B cell (primary cell): Measurements from ENCODE around the gene SENP8.

ENCODE experiments used
- EZH2 ChIP-seq: IDR thresholded peaks from 2 replicates; pipeline ENCODE4 v1.6.1; 2012; ENCODE audit warnings: borderline replicate concordance, low read depth, mild to moderate bottlenecking, moderate library complexity, low read length; ENCODE audit not compliant: insufficient read depth, poor library complexity, severe bottlenecking
- TF ChIP-seq, protein P1 (sequence below): fragments of 200-600 bp; IDR thresholded peaks from one replicate; pipeline ENCODE4 v1.8.0; 2022; ENCODE audit warnings: antibody characterized with exemption, mild to moderate bottlenecking

DNA sequence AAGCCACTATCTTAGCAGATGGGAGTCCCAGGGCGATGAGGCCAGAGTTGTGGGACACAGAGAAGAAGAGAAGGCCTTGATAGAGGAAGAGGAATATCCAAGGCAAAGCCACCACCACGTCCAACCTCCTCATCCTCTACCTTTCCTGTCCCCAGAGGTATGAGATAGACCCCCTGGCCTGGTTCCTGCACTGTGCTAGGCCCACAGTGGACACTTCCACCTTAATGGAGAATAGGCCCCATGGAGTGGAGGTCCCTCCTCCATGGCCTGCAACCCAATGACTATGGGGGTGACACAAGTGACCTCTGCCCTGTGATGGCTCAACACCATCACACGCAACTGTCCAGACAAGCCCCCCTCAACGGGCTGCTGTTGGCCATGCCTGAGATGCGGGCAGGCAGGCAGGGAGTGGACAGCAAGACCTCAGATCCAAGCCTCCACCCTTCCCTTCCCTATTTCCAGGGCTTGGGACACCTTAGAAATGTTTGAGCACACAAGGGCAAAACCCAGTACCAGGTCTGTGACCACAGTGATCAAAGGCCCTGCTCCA lies 42.6 kb downstream of the SENP8 start:
- TF ChIP-seq EZH2, result no peak
- TF ChIP-seq, protein P1, sequence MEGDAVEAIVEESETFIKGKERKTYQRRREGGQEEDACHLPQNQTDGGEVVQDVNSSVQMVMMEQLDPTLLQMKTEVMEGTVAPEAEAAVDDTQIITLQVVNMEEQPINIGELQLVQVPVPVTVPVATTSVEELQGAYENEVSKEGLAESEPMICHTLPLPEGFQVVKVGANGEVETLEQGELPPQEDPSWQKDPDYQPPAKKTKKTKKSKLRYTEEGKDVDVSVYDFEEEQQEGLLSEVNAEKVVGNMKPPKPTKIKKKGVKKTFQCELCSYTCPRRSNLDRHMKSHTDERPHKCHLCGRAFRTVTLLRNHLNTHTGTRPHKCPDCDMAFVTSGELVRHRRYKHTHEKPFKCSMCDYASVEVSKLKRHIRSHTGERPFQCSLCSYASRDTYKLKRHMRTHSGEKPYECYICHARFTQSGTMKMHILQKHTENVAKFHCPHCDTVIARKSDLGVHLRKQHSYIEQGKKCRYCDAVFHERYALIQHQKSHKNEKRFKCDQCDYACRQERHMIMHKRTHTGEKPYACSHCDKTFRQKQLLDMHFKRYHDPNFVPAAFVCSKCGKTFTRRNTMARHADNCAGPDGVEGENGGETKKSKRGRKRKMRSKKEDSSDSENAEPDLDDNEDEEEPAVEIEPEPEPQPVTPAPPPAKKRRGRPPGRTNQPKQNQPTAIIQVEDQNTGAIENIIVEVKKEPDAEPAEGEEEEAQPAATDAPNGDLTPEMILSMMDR, result no peak
